Caco-2 (cell line): ENCODE data around the gene SPAST. TPM values are rescaled to one million over a fixed set of nuclear protein-coding genes. Genes with fewer than 3 reads are reported as not detected.
"Not testable (repeated sequence)": the region's sequence is repeated elsewhere in the genome, so short reads cannot be mapped to it uniquely, and the experiment has no call there.

ENCODE experiments used
- BruUV-seq: library from RNA; stranded (reverse); fragments of 400-500 nt; replicated peaks from 2 replicates; lab custom pipeline; 2021; lab: Mats Ljungman, UMichigan
- CTCF ChIA-PET: fragments of 300-600 bp; sonication (Branson Sonifier 250); formaldehyde crosslinking; loops from one replicate; lab custom pipeline; 2022; ENCODE audit warnings: antibody characterized with exemption; lab: Charles Lee
- POLR2A ChIA-PET: fragments of 300-600 bp; sonication (Branson Sonifier 250); formaldehyde crosslinking; loops from one replicate; lab custom pipeline; 2022; ENCODE audit warnings: antibody characterized with exemption; lab: Charles Lee
- DNase-seq, 2 experiments: peaks; one replicate each; pipeline versions ENCODE4 v3.0.0 to v3.0.0-alpha.2; 2020 to 2022
- H3K27me3 ChIP-seq: replicated peaks from 2 replicates; pipeline ENCODE4 v1.6.0; 2011; ENCODE audit warnings: low read length; ENCODE audit not compliant: control insufficient read depth, insufficient read depth
- H3K36me3 ChIP-seq: 2 replicates; pipeline ENCODE4 v1.5.1; 2011; ENCODE audit warnings: low read length; ENCODE audit not compliant: control insufficient read depth, insufficient read depth
- H3K4me1 ChIP-seq: fragments of 250-450 bp; sonication (Bioruptor Pico); 2 replicates; pipeline ENCODE4 v1.5.1; 2020; ENCODE audit warnings: mild to moderate bottlenecking
- H3K4me3 ChIP-seq: 2 replicates; pipeline ENCODE4 v1.5.1; 2011; ENCODE audit warnings: low read depth, mild to moderate bottlenecking, control low read depth, low read length
- H3K9me3 ChIP-seq: fragments of 250-450 bp; sonication (Bioruptor Pico); 2 replicates; pipeline ENCODE4 v1.5.1; 2020; ENCODE audit warnings: mild to moderate bottlenecking, moderate library complexity
- H3K27ac Mint-ChIP-seq: one replicate; pipeline ENCODE4 v1.8.0; 2022; ENCODE audit warnings: mixed read lengths; ENCODE audit not compliant: unreplicated experiment
- H3K27me3 Mint-ChIP-seq: one replicate; pipeline ENCODE4 v1.8.0; 2022; ENCODE audit warnings: mixed read lengths; ENCODE audit not compliant: insufficient read depth, unreplicated experiment
- H3K36me3 Mint-ChIP-seq: one replicate; pipeline ENCODE4 v1.8.0; 2022; ENCODE audit warnings: mild to moderate bottlenecking, mixed read lengths; ENCODE audit not compliant: insufficient read depth, unreplicated experiment
- H3K4me1 Mint-ChIP-seq: one replicate; pipeline ENCODE4 v1.8.0; 2022; ENCODE audit warnings: low read depth, mixed read lengths; ENCODE audit not compliant: unreplicated experiment
- H3K4me3 Mint-ChIP-seq: one replicate; pipeline ENCODE4 v1.8.0; 2022; ENCODE audit warnings: mild to moderate bottlenecking, moderate library complexity, mixed read lengths; ENCODE audit not compliant: unreplicated experiment
- H3K9me3 Mint-ChIP-seq: one replicate; pipeline ENCODE4 v1.8.0; 2022; ENCODE audit warnings: mixed read lengths; ENCODE audit not compliant: unreplicated experiment
- intact Hi-C: fragments of 100-400 bp; cut with micrococcal nuclease; formaldehyde crosslinking; loops from one replicate; pipeline ENCODE4 v1.10.0; 2022; ENCODE audit not compliant: unreplicated experiment
- total RNA-seq: library from RNA; stranded (reverse); gene quantifications from 2 replicates; pipeline ENCODE4 v1.2.3, GENCODE V29; 2022
- TF ChIP-seq, protein P1 (sequence below), 2 experiments: fragments of 200-600 bp in 1 of 2; IDR thresholded peaks; 1 replicate in 1 of 2; 2 replicates in 1 of 2; pipeline versions ENCODE4 v1.5.1 to v1.8.0; 2011 to 2022; ENCODE audit warnings: antibody characterized with exemption in 1 of 2, control low read depth in 1 of 2, inconsistent platforms in 1 of 2, low read depth in 1 of 2, low read length in 1 of 2, mild to moderate bottlenecking in 1 of 2, moderate library complexity in 1 of 2; ENCODE audit not compliant: insufficient read depth in 1 of 2, severe bottlenecking in 1 of 2, unreplicated experiment in 1 of 2

Gene SPAST
- total RNA-seq, 1 experiment from 2014 or later: 29.7 TPM

DNA sequence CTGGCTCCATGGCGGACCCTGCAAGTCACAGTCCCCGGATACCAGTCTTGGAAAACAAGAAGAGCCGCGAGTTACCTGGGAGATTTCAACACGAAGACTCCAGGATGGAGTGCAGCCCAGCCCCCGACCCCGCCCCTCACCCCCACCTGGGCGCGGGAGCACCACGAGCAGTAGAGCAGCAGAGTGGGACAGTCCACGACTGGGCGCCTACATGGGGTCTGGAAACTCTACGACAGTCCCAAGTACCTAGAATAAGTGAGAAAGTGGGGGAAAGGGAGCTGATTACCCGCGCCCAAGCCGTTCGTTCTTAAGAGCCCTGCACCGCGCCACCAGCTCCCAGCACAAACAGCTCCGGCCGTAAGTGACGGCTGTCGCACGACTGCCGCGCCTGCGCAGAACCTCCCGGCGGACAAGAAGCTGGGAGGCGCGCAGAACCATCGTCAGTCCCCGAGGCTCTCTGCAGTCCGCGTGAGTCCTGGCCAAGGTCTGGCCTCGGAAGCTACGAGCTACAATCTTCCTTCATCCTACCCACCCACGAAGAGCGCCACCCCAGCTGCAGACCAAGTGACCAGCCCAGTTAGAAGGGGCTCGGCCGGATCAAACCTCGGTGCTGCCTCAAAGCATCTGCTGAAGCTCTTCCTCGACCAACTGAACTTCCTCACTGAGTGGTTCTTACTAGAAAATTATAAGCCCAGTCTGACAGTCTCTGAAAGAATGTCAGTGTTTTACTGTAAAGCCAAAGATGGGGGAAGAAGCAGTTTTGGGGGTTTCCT is 23.7 kb upstream of the SPAST start, which contains the start of gene DPY30:
TSS of gene DPY30 (minus strand) at position 359 of the 773 bp plus-strand sequence. CDS start at position 10, 349 bp downstream.
- ChIA-PET CTCF (interaction anchor here (0.6 to 3.4 kb wide), 8 partner anchors 11 to 153 kb away, joined by 3 to 18 read pairs (median 4); partner anchors contain the start of genes SLC30A6 and SPAST), POLR2A (interaction anchor here (0.5 to 2.4 kb wide), 18 partner anchors 17 to 192 kb away, joined by 3 to 79 read pairs (median 4); partner anchors contain the start of genes MEMO1, SLC30A6 and SPAST)
- H3K9me3 Mint-ChIP-seq: no peaks in the 10 kb centered on the region
- no peaks in the 10 kb centered on the region for H3K27me3 Mint-ChIP-seq
- peaks cover 19% of the 10 kb centered on the region for H3K36me3 Mint-ChIP-seq
- H3K27me3 ChIP-seq: no peaks in the 10 kb centered on the region
- peak; percentile 95 for DNase-seq
- no peaks in the 10 kb centered on the region for H3K36me3 ChIP-seq
- BruUV-seq: no TSS peak
- H3K4me3 Mint-ChIP-seq: peak within 1 kb of the TSS; percentile 100
- intact Hi-C loops: loop anchor here (1.0 to 2.0 kb wide), 2 partner anchors 24 to 29 kb away; partner anchors contain the start of genes MEMO1 and SPAST
- peaks cover 9% of the 10 kb centered on the region; the same call in 1 of the 2 replicates for H3K4me1 ChIP-seq
- peak within 1 kb of the TSS; percentile 95 for H3K27ac Mint-ChIP-seq
- no peaks in the 10 kb centered on the region for H3K9me3 ChIP-seq
- no peaks in the 10 kb centered on the region for H3K4me1 Mint-ChIP-seq
- H3K4me3 ChIP-seq: peak within 1 kb of the TSS; percentile 91
- TF ChIP-seq, protein P1, sequence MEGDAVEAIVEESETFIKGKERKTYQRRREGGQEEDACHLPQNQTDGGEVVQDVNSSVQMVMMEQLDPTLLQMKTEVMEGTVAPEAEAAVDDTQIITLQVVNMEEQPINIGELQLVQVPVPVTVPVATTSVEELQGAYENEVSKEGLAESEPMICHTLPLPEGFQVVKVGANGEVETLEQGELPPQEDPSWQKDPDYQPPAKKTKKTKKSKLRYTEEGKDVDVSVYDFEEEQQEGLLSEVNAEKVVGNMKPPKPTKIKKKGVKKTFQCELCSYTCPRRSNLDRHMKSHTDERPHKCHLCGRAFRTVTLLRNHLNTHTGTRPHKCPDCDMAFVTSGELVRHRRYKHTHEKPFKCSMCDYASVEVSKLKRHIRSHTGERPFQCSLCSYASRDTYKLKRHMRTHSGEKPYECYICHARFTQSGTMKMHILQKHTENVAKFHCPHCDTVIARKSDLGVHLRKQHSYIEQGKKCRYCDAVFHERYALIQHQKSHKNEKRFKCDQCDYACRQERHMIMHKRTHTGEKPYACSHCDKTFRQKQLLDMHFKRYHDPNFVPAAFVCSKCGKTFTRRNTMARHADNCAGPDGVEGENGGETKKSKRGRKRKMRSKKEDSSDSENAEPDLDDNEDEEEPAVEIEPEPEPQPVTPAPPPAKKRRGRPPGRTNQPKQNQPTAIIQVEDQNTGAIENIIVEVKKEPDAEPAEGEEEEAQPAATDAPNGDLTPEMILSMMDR (IDR thresholded peaks at IDR 0.05; ENCODE audit: insufficient read depth in 1 of 2, low read depth in 1 of 2, low read length in 1 of 2, severe bottlenecking in 1 of 2, unreplicated experiment in 1 of 2): peak in 1 of 2 experiments; percentile 15

DNA sequence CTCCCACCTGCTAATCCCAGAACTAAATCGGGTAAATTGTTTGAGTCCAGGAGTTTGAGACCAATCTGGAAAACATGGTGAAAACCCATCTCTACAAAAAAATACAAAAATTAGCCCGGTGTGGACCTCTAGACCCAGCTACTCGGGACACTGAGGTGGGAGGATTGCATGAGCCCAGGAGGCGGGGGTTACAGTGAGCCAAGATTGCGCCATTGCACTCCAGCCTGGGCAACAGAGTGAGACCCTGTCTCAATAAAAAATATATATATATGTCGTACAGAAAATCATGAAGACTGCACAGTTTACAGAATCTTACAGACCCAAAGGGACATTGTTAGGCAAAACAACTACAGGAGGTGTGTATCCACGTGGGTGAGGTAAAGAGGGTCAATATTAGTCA is 19.8 kb upstream of the SPAST start:
- Histone ChIP-seq H3K9me3 (no peaks in the 10 kb centered on the region), H3K4me3 (no peak overlapping the region), H3K36me3 (no peaks in the 10 kb centered on the region), H3K4me1 (peaks cover 9% of the 10 kb centered on the region; the same call in 1 of the 2 replicates), H3K27me3 (no peaks in the 10 kb centered on the region)
- BruUV-seq: no TSS peak
- Mint-ChIP-seq H3K36me3 (peaks cover 13% of the 10 kb centered on the region), H3K27me3 (no peaks in the 10 kb centered on the region), H3K4me1 (no peaks in the 10 kb centered on the region), H3K4me3 (no peak overlapping the region), H3K9me3 (no peaks in the 10 kb centered on the region), H3K27ac (no peak overlapping the region)
- intact Hi-C loops: no loop called here
- DNase-seq: no peak
- TF ChIP-seq, protein P1 (IDR thresholded peaks at IDR 0.05; ENCODE audit: insufficient read depth in 1 of 2, low read depth in 1 of 2, low read length in 1 of 2, severe bottlenecking in 1 of 2, unreplicated experiment in 1 of 2): no peak
- POLR2A ChIA-PET: no interaction called here
- CTCF ChIA-PET: no interaction called here

DNA sequence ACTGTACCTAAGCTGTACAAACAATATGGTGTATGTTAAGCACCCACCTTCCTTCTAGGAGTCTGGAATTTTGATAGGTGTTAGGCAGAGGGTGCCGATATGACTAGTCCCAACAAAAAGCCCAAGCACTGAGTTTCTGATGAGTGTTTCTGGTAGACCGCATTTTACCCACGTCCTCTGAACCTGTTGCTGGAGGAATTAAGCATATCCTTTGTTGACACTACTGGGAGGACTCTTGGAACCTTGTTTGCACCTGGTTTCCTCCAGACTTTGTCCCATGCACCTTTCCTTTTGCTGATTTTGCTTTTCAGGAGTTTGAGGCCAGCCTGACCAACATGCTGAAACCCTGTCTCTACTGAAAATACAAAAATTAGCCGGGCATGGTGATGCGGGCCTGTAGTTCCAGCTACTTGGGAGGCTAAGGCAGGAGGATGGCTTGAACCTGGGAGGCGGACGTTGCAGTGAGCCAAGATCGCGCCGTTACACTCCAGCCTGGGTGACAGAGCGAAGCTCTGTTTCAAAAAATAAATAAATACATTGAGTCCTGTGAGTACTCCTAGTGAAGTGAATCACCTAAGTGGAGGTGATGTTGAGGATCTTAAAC is 11.4 kb upstream of the SPAST start:
- Mint-ChIP-seq H3K36me3 (no peaks in the 10 kb centered on the region), H3K27ac (no peak overlapping the region), H3K27me3 (no peaks in the 10 kb centered on the region), H3K4me1 (no peaks in the 10 kb centered on the region), H3K9me3 (no peaks in the 10 kb centered on the region), H3K4me3 (no peak overlapping the region)
- CTCF ChIA-PET: no interaction called here
- no peak for DNase-seq
- 0 out of 2 replicates have a peak, but pooled peaks cover 6% of the 10 kb centered on the region for H3K4me1 ChIP-seq
- H3K9me3 ChIP-seq: no peaks in the 10 kb centered on the region
- POLR2A ChIA-PET: interaction anchor here (0.6 kb wide), 1 partner anchor 35 kb away, joined by 5 read pairs; no protein-coding TSS in a partner anchor
- no peak overlapping the region for H3K4me3 ChIP-seq
- no peaks in the 10 kb centered on the region for H3K27me3 ChIP-seq
- no peaks in the 10 kb centered on the region for H3K36me3 ChIP-seq
- BruUV-seq: no TSS peak
- intact Hi-C loops: no loop called here
- TF ChIP-seq, protein P1 (IDR thresholded peaks at IDR 0.05; ENCODE audit: insufficient read depth in 1 of 2, low read depth in 1 of 2, low read length in 1 of 2, severe bottlenecking in 1 of 2, unreplicated experiment in 1 of 2): no peak

DNA sequence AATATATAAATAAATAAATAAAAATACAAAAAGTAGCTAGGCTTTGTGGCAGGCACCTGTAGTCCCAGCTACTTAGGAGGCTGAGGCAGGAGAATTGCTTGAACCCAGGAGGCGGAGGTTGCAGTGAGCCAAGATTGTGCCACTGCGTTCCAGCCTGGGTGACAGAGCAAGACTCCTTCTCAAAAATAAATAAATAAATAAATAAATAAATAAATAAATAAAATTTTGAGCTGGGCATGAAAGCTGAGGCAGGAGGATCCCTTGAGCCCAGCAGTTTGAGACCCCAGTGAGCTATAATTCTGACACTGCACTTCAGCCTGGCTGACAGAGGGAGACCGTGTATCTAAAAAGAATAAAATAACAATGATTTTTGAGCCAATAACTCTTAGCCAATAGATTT is 8.8 kb upstream of the SPAST start:
- CTCF ChIA-PET: not testable (repeated sequence)

More for the DNA sequence above, 8.8 kb upstream of the SPAST start:
- DNase-seq, H3K27ac Mint-ChIP-seq, H3K27me3 ChIP-seq, BruUV-seq, H3K36me3 Mint-ChIP-seq, H3K9me3 Mint-ChIP-seq, H3K4me1 ChIP-seq, intact Hi-C loops, H3K36me3 ChIP-seq, H3K4me3 Mint-ChIP-seq, H3K4me3 ChIP-seq, H3K4me1 Mint-ChIP-seq, H3K9me3 ChIP-seq, H3K27me3 Mint-ChIP-seq: not testable (repeated sequence)
- POLR2A ChIA-PET: interaction anchor here (1.1 kb wide), 1 partner anchor 9 kb away, joined by 3 read pairs; the partner anchor contains the start of gene SPAST
